Measurements from ENCODE around the gene VSTM2B. TPM values are rescaled to one million over a fixed set of nuclear protein-coding genes. Genes with fewer than 3 reads are reported as not detected.

VSTM2B gene
- total and polyA plus RNA-seq, 2 of the 13 experiments (the other 11 are each of a cell fraction or from before 2014, with no cell fraction given) = not detected

DNA sequence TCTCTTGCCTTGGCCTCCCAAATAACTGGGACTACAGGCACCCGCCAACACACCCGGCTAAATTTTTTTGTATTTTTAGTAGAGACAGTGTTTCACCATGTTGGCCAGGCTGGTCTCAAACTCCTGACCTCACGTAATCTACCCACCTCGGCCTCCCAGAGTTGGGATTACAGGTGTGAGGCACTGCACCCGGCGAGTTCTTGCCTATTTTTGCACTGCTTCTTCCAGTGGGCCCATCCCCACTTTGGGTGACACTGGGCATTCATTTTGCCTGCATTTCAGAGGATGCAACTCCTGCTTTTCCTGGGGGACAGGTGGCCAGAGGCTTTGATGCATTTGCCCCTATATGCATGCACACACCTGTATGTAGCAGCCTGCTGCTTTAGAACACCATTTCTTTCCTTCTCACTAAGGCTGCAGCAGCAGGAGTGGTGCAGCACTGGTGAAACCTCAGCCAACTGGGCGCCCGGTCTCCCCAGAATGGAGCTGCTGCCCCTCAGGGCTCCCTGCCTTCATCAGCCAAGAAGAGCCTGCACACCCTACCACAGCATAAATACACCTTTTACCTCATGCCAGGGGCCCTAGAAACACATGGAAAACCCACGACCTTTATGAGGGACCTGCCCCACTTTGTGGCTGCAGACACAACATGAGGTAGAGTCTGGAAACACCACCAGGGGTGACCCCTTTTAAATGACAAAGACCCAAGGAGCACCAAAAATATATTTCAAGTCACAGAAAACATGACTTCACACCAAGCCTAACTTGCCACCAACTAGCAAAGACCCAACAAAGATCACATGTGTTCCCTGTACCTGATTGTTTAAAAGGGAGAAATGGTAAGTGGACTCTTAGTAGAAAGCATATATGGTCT lies 43.5 kb downstream of the VSTM2B start:
- CTCF ChIA-PET (ENCODE audit: low intra/inter-chr PET ratio, low total read pairs) = no interaction called here
- H3K4me2 ChIP-seq (ENCODE audit: low read depth, low read length) = no peak overlapping the region
- DNase-seq (ENCODE audit: low spot score) = no peak
- intact Hi-C loops (cut with micrococcal nuclease; ENCODE audit: unreplicated experiment) = no loop called here
- no peaks in the 10 kb centered on the region for H3K4me1 ChIP-seq (ENCODE audit: insufficient read depth, low read length)
- WGBS (ENCODE audit: low lambda C conversion rate) = 16% methylated on average over 6 of the region's 9 CpGs
- no peaks in the 10 kb centered on the region for H4K20me1 ChIP-seq (ENCODE audit: insufficient read depth, low read length)
- no peaks in the 10 kb centered on the region for H3K79me2 ChIP-seq (ENCODE audit: insufficient read depth, low read length)
- H3K27ac ChIP-seq (ENCODE audit: extremely low read length, insufficient read depth, low read length) = no peak overlapping the region
- no peak for FAIRE-seq
- no TSS peak for BruUV-seq (replicated peaks)
- H2AFZ ChIP-seq (ENCODE audit: low read length) = no peak overlapping the region
- no peak for ATAC-seq
- H3K9ac ChIP-seq (ENCODE audit: insufficient read depth, low read depth, low read length) = no peak overlapping the region
- in situ Hi-C loops (cut with HindIII; ENCODE audit: extremely low pct_ligation_motif_present, low pct_unique_long_range_greater_than_20kb) = no loop called here
- H3K9me3 ChIP-seq (ENCODE audit: low read length) = no peaks in the 10 kb centered on the region
- TF ChIP-seq MED1 (CRISPR knock-in tag; IDR thresholded peaks at IDR 0.05) (no peak), ZNF264 (CRISPR knock-in tag; IDR thresholded peaks at IDR 0.05) (no peak), RELA (CRISPR knock-in tag; IDR thresholded peaks at IDR 0.05) (no peak), HCFC1 (IDR thresholded peaks at IDR 0.05; ENCODE audit: low read depth, low read length) (no peak), ZNF207 (IDR thresholded peaks at IDR 0.05; ENCODE audit: borderline replicate concordance) (no peak), SMC3 (IDR thresholded peaks at IDR 0.05; ENCODE audit: low read length) (no peak), CHCHD3 (CRISPR knock-in tag; IDR thresholded peaks at IDR 0.05) (no peak), ZNF121 (CRISPR knock-in tag; IDR thresholded peaks at IDR 0.05) (no peak), KLF6 (CRISPR knock-in tag; IDR thresholded peaks at IDR 0.05) (no peak), ELK4 (CRISPR knock-in tag; IDR thresholded peaks at IDR 0.05; ENCODE audit: borderline replicate concordance) (no peak), GTF3A (CRISPR knock-in tag; conservative IDR thresholded peaks at IDR 0.05) (no peak), ZNF816 (CRISPR knock-in tag; IDR thresholded peaks at IDR 0.05; ENCODE audit: borderline replicate concordance) (no peak)
- TF ChIP-seq, protein P1, sequence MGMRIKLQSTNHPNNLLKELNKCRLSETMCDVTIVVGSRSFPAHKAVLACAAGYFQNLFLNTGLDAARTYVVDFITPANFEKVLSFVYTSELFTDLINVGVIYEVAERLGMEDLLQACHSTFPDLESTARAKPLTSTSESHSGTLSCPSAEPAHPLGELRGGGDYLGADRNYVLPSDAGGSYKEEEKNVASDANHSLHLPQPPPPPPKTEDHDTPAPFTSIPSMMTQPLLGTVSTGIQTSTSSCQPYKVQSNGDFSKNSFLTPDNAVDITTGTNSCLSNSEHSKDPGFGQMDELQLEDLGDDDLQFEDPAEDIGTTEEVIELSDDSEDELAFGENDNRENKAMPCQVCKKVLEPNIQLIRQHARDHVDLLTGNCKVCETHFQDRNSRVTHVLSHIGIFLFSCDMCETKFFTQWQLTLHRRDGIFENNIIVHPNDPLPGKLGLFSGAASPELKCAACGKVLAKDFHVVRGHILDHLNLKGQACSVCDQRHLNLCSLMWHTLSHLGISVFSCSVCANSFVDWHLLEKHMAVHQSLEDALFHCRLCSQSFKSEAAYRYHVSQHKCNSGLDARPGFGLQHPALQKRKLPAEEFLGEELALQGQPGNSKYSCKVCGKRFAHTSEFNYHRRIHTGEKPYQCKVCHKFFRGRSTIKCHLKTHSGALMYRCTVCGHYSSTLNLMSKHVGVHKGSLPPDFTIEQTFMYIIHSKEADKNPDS (CRISPR knock-in tag; IDR thresholded peaks at IDR 0.05) = no peak
- TF ChIP-seq, protein P2, sequence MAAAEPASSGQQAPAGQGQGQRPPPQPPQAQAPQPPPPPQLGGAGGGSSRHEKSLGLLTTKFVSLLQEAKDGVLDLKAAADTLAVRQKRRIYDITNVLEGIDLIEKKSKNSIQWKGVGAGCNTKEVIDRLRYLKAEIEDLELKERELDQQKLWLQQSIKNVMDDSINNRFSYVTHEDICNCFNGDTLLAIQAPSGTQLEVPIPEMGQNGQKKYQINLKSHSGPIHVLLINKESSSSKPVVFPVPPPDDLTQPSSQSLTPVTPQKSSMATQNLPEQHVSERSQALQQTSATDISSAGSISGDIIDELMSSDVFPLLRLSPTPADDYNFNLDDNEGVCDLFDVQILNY (CRISPR knock-in tag; conservative IDR thresholded peaks at IDR 0.05) = no peak
- no peaks in the 10 kb centered on the region for H3K36me3 ChIP-seq (replicated peaks in 1 of 2; ENCODE audit: control insufficient read depth in 1 of 2, insufficient read depth in 2 of 2, low read length in 2 of 2)
- POLR2A ChIA-PET = no interaction called here
- peaks cover 4 to 22% of the 10 kb centered on the region in 2 experiments for H3K27me3 ChIP-seq (ENCODE audit: control insufficient read depth in 1 of 2, insufficient read depth in 2 of 2, low read length in 2 of 2)
- H3K4me3 ChIP-seq (replicated peaks in 1 of 3; ENCODE audit: insufficient read depth in 1 of 3, low read depth in 2 of 3, low read length in 3 of 3) = no peak overlapping the region
